ENCODE measurements around the gene SPIC. TPM values are rescaled to one million over a fixed set of nuclear protein-coding genes. Genes with fewer than 3 reads are reported as not detected.

Gene SPIC
- total RNA-seq: not detected in 2 replicates

GRCh38 chr12:101474711-101475386 is at the start of gene SPIC:
TSS of gene SPIC (plus strand) at chr12:101475336. CDS start at chr12:101476905, 1,569 bp downstream.

Small RNAs within 50 kb of the gene (small RNA-seq; reads per million reads assigned to genes)
- not detected for gene RF00019 (ENCODE audit: low replicate concordance)
- gene RNA5SP367 (ENCODE audit: low replicate concordance): not detected
- gene RNU5E-5P (ENCODE audit: low replicate concordance): not detected

Other genes starting within 250 kb of the SPIC start
- 12.5 and 40.9 TPM in 2 replicates for gene UTP20, start 195.2 kb upstream of the SPIC start, total RNA-seq
- 67.3 and 115 TPM in 2 replicates for gene ARL1, start 67.6 kb upstream of the SPIC start, total RNA-seq
- gene MYBPC1, start 119.6 kb downstream of the SPIC start, total RNA-seq: not detected in 2 replicates
- gene CHPT1, start 222.3 kb downstream of the SPIC start, total RNA-seq: 21.0 and 33.9 TPM in 2 replicates

Data from placental pericyte (primary cell).